BE2C (cell line): ENCODE results near the gene DLG2.

ENCODE experiments used
- DNase-seq: peaks from one replicate; pipeline ENCODE4 v3.0.0-alpha.2; 2020
- H3K27me3 ChIP-seq: fragments of 250-450 bp; sonication (Bioruptor Pico); 2 replicates; pipeline ENCODE4 v1.5.1; 2020; ENCODE audit warnings: mild to moderate bottlenecking
- H3K36me3 ChIP-seq: fragments of 250-450 bp; sonication (Bioruptor Pico); 2 replicates; pipeline ENCODE4 v1.5.1; 2020; ENCODE audit warnings: mild to moderate bottlenecking
- H3K4me1 ChIP-seq: fragments of 250-450 bp; sonication (Bioruptor Pico); 2 replicates; pipeline ENCODE4 v1.5.1; 2020
- H3K4me3 ChIP-seq: 2 replicates; pipeline ENCODE4 v1.5.1; 2011; ENCODE audit warnings: low read depth, low read length
- H3K9me3 ChIP-seq: fragments of 250-450 bp; sonication (Bioruptor Pico); 2 replicates; pipeline ENCODE4 v1.5.1; 2020
- TF ChIP-seq, protein P1 (sequence below): IDR thresholded peaks from 2 replicates; pipeline ENCODE4 v1.5.1; 2012; ENCODE audit warnings: mild to moderate bottlenecking, low read depth, low read length

DLG2 gene

DNA sequence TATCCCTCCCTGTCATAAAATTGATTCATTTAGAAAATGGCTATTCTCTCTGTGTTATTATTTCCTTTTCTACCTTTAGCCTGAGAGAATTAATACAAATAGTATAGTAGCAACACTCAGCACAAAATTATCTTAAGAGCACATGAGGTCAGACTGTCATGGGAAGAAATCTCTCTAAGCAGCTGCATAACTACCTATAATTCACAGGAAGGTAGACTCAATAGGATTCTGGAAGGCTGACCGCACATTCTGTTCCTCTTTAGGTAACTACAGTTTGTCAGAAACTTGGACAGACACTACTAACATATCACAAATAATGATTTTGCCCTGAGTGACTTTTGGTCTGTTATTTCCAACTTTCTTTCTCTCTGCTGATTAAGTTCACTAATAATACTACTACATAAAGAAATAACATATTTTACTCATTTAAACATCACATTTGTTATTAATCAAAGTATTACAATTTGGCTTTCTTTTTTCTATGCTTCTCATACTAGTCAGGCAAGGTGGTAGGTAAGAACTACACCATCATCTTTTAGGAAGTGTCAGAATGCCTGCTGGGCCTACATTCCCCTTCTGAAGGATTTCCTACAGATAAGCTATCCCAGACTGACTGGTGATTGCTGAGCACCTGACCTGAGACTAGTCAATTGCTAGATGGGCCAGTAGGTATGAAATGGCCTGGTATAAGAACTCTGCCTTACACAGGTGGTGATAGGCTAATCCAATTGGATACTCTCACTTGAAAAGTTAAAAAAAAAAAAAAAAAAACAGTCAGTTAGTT is 325.1 kb downstream of the DLG2 start:
- TF ChIP-seq, protein P1, sequence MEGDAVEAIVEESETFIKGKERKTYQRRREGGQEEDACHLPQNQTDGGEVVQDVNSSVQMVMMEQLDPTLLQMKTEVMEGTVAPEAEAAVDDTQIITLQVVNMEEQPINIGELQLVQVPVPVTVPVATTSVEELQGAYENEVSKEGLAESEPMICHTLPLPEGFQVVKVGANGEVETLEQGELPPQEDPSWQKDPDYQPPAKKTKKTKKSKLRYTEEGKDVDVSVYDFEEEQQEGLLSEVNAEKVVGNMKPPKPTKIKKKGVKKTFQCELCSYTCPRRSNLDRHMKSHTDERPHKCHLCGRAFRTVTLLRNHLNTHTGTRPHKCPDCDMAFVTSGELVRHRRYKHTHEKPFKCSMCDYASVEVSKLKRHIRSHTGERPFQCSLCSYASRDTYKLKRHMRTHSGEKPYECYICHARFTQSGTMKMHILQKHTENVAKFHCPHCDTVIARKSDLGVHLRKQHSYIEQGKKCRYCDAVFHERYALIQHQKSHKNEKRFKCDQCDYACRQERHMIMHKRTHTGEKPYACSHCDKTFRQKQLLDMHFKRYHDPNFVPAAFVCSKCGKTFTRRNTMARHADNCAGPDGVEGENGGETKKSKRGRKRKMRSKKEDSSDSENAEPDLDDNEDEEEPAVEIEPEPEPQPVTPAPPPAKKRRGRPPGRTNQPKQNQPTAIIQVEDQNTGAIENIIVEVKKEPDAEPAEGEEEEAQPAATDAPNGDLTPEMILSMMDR: no peak
- no peak overlapping the region for H3K4me3 ChIP-seq
- H3K36me3 ChIP-seq: no peaks in the 10 kb centered on the region
- H3K9me3 ChIP-seq: no peaks in the 10 kb centered on the region
- H3K4me1 ChIP-seq: no peaks in the 10 kb centered on the region
- H3K27me3 ChIP-seq: no peaks in the 10 kb centered on the region
- no peak for DNase-seq

DNA sequence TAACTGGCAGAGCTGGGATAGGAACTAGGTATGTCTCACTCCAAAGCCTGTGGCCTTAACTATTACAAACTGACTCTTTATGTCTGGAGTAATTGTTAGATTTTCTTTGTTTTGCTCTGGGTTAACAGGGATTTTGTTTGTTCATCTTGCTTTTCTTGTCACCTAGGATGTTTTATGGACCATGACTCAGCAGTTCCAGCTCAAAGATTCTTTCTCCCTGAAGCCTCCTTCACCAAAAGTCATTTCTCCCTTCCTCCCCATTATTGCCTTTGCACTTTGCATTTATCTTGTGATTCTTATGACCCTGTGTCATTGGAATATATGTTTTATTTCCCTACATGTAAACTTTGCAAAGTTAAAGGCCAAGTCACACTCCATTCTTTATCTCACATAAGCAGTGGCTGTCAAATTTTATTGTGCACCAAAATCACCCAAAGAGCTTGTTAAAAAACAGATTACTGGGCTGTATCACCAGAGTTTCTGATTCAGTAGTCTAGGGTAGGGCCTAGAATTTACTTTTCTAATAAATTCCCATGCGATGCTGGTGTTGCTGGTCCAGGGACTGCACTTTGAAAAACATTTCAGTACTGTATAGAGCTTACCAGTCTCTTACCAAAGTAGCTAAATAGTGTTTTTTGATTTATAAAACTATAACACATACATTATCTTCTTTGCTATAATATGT is 327.7 kb downstream of the DLG2 start:
- TF ChIP-seq, protein P1: no peak
- no peaks in the 10 kb centered on the region for H3K27me3 ChIP-seq
- H3K9me3 ChIP-seq: no peaks in the 10 kb centered on the region
- no peak for DNase-seq
- no peaks in the 10 kb centered on the region for H3K4me1 ChIP-seq
- H3K4me3 ChIP-seq: no peak overlapping the region
- H3K36me3 ChIP-seq: no peaks in the 10 kb centered on the region

DNA sequence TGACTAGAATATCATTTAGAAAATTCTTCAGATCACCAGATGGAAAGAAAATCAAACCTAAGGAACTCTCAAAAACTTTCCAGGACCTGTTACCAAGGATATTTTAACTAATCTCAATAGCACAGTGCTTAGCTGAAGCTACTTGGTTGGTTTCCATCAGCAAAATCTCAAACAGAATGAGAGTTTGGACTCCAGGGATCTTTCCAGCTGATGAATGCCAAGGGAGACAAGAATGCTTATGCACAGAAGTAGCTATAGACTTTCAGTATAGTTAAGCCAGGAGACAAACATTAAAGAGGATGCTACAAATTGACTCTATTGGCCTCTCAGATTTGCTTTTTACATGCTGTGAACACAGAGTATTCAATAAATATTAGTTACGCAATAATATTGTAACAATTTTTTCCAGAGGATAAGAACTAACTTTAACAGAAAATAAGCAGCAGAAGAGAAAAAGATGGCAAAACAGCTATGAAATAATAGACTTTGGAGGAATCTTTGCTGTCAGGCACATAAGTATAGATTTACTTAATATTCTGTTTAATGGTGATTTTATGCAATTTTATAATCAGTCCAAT is 331.4 kb downstream of the DLG2 start:
- no peaks in the 10 kb centered on the region for H3K36me3 ChIP-seq
- H3K4me3 ChIP-seq: no peak overlapping the region
- H3K4me1 ChIP-seq: no peaks in the 10 kb centered on the region
- H3K27me3 ChIP-seq: no peaks in the 10 kb centered on the region
- TF ChIP-seq, protein P1: no peak
- DNase-seq: no peak
- no peaks in the 10 kb centered on the region for H3K9me3 ChIP-seq

DNA sequence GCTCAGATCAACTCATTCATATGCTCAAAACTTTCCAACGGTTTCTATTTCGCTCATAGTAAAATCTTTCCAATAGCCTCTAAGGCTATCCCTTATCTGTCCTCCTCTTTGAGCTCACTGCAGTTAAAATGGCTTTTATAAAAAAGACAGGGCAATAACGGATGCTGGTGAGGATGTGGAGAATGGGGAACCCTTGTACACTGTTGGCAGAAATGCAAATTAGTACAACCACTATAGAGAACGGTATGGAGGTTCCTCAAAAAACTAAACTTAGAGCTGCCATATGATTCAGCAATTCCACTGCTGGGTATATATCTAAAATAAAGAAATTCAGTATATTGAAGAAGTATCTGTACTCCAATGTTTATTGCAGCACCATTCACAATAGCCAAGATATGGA is 345.6 kb downstream of the DLG2 start:
- H3K9me3 ChIP-seq: no peaks in the 10 kb centered on the region

DNA sequence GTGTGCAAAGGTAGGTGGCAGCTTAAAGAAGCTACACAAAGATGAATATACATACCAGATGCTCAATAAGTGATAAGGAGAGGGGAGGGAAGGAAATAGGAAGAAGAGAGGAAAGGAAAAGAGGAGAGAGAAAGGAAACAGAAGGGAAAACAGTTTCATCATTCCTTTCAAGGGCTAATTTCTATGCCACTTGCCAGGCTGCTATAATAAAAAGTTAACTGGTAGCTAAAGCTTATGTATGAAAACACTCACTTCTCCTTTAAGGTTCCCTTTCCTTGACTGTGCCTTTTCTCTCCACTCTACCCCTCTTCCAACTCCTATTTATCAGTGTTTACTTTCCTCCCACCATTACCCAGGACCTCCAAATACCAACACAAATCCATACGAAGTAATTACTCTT is 347.9 kb downstream of the DLG2 start:
- TF ChIP-seq, protein P1: no peak
- H3K36me3 ChIP-seq: no peaks in the 10 kb centered on the region
- no peaks in the 10 kb centered on the region for H3K9me3 ChIP-seq

More for the DNA sequence above, 345.6 kb downstream of the DLG2 start:
- TF ChIP-seq, protein P1: no peak
- no peaks in the 10 kb centered on the region for H3K27me3 ChIP-seq
- no peaks in the 10 kb centered on the region for H3K4me1 ChIP-seq
- H3K36me3 ChIP-seq: no peaks in the 10 kb centered on the region
- no peak for DNase-seq
- no peak overlapping the region for H3K4me3 ChIP-seq

DNA sequence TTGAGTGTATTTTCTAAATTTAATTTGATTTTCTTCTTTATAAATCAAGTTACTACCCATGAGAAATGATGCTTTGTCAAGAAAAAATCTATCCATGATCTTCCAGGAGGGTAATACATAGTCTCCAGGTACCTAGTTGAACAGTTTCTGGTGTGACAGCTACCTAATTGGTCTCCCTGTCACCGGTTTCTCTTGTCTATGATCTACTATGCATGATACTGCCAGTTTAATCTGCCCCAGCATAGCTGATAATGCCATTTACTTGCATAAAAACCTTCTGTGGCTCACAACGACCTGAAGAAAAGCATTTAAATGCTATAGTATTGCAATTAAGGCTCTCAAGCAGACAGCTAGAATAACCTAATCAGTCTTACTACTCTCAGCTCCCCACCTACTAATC is 349.5 kb downstream of the DLG2 start:
- Histone ChIP-seq H3K9me3 (no peaks in the 10 kb centered on the region), H3K4me1 (no peaks in the 10 kb centered on the region), H3K4me3 (no peak overlapping the region), H3K27me3 (no peaks in the 10 kb centered on the region), H3K36me3 (no peaks in the 10 kb centered on the region)
- TF ChIP-seq, protein P1: no peak
- DNase-seq: no peak

More for the DNA sequence above, 347.9 kb downstream of the DLG2 start:
- H3K4me1 ChIP-seq: no peaks in the 10 kb centered on the region
- no peaks in the 10 kb centered on the region for H3K27me3 ChIP-seq
- H3K4me3 ChIP-seq: no peak overlapping the region
- DNase-seq: no peak
